Thoracic aorta (tissue), 2 donors: ENCODE measurements around the gene TENM4. TPM values are rescaled to one million over a fixed set of nuclear protein-coding genes. Genes with fewer than 3 reads are reported as not detected.
A peak's percentile ranks its signal among the peaks of the same experiment; 100 is the strongest.

Experiments
- ATAC-seq: fragments of 150-250 bp; one replicate; pipeline ENCODE4 v1.8.0; 2017; ENCODE audit warnings: low read depth; ENCODE audit not compliant: insufficient number of reproducible peaks, low FRiP score
- DNase-seq: peaks from one replicate; pipeline ENCODE4 v3.0.0-alpha.2; 2020; ENCODE audit warnings: low spot score
- H3K27ac ChIP-seq, 2 donors: fragments of 200-600 bp; sonication (generic); 1 replicate in 1 of 2; 2 replicates in 1 of 2; pipeline ENCODE4 v1.5.1; 2016; ENCODE audit warnings: mild to moderate bottlenecking in 2 of 2, moderate library complexity in 2 of 2
- H3K27me3 ChIP-seq: fragments of 200-600 bp; sonication (generic); replicated peaks from 2 replicates; pipeline ENCODE4 v1.6.0; 2016; ENCODE audit warnings: mild to moderate bottlenecking; ENCODE audit not compliant: insufficient read depth
- H3K36me3 ChIP-seq: fragments of 200-600 bp; sonication (generic); one replicate; pipeline ENCODE4 v1.5.1; 2016
- H3K4me1 ChIP-seq, 2 donors: fragments of 200-600 bp; sonication (generic); 1 replicate in 1 of 2; 2 replicates in 1 of 2; pipeline versions ENCODE4 v1.5.1 to v1.6.0; 2016; ENCODE audit warnings: low read depth in 2 of 2, mild to moderate bottlenecking in 1 of 2; ENCODE audit not compliant: control insufficient read depth in 1 of 2
- H3K4me3 ChIP-seq: fragments of 200-600 bp; sonication (generic); 2 replicates; pipeline ENCODE4 v1.5.1; 2016; ENCODE audit warnings: mild to moderate bottlenecking
- H3K9me3 ChIP-seq: fragments of 200-600 bp; sonication (generic); 2 replicates; pipeline ENCODE4 v1.5.1; 2016
- CTCF ChIP-seq: fragments of 200-600 bp; sonication (generic); IDR thresholded peaks from one replicate; pipeline ENCODE4 v1.5.1; 2019; ENCODE audit warnings: antibody characterized with exemption
- total RNA-seq, 2 donors: library from RNA; depleted of rRNA; stranded (reverse); fragments of >200 nt; gene quantifications; one replicate each; pipeline versions ENCODE4 v1.1.0 to v1.2.3, GENCODE V29; 2016

TENM4 gene
- total RNA-seq, 2 donors from 2014 or later, result 6.1 to 13.3 TPM

- Histone ChIP-seq H3K27ac (peak overlapping the region; percentile 50 to 63), H3K27me3 (no peaks in the 10 kb centered on the region), H3K4me1 (peaks cover 10 to 22% of the 10 kb centered on the region in 2 donors), H3K36me3 (no peaks in the 10 kb centered on the region), H3K4me3 (peak overlapping the region; percentile 58), H3K9me3 (no peaks in the 10 kb centered on the region)
- no peak for TF ChIP-seq CTCF
- DNase-seq (no peak), ATAC-seq (peak; percentile 74)
Measured at GRCh38 chr11:79173615-79174014, 267.2 kb downstream of the TENM4 start.

GRCh38 chr11:79170321-79170720, 270.5 kb downstream of the TENM4 start:
- Histone ChIP-seq H3K27ac (no peak overlapping the region), H3K9me3 (no peaks in the 10 kb centered on the region), H3K36me3 (no peaks in the 10 kb centered on the region), H3K27me3 (no peaks in the 10 kb centered on the region), H3K4me3 (no peak overlapping the region), H3K4me1 (peaks cover 10 to 22% of the 10 kb centered on the region in 2 donors)
- no peak for TF ChIP-seq CTCF
- ATAC-seq (no peak), DNase-seq (no peak)

- Histone ChIP-seq H3K4me3 (no peak overlapping the region), H3K36me3 (no peaks in the 10 kb centered on the region), H3K4me1 (peaks cover 4 to 11% of the 10 kb centered on the region in 2 donors), H3K9me3 (no peaks in the 10 kb centered on the region), H3K27ac (no peak overlapping the region), H3K27me3 (no peaks in the 10 kb centered on the region)
- TF ChIP-seq CTCF, result no peak
- DNase-seq, result no peak
- ATAC-seq, result no peak
Measured at GRCh38 chr11:79168530-79169110, 272.2 kb downstream of the TENM4 start.

GRCh38 chr11:79167510-79168188, 273.2 kb downstream of the TENM4 start:
- TF ChIP-seq CTCF, result no peak
- Histone ChIP-seq H3K4me3 (no peak overlapping the region), H3K9me3 (no peaks in the 10 kb centered on the region), H3K4me1 (peaks cover 0 to 2% of the 10 kb centered on the region in 2 donors), H3K27ac (no peak overlapping the region), H3K27me3 (no peaks in the 10 kb centered on the region), H3K36me3 (no peaks in the 10 kb centered on the region)
- ATAC-seq, result no peak
- no peak for DNase-seq

- no peak for TF ChIP-seq CTCF
- Histone ChIP-seq H3K27ac (no peak overlapping the region), H3K4me3 (no peak overlapping the region), H3K27me3 (no peaks in the 10 kb centered on the region), H3K9me3 (no peaks in the 10 kb centered on the region), H3K4me1 (no peaks in the 10 kb centered on the region), H3K36me3 (no peaks in the 10 kb centered on the region)
- DNase-seq (no peak), ATAC-seq (no peak)
Measured at GRCh38 chr11:79165908-79166307, 274.9 kb downstream of the TENM4 start.
